ENCODE data around the gene HPCAL1.

HPCAL1 gene

DNA sequence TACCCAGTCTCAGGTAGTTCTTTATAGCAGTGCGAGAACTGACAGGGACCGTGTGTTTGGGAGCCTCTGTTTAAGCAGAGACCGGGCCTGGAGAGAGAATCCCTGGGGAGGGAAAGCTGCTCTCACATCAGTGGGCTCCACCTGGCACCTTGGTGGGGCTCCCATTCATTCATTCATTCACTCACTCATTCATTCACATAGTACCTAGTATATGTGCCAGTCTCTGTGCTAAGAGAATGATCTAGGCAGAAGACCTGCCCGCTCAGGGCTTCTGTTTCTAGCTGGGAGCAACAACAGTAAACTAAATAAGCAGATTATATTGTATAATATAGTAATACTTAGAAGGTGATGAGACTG, 17.8 kb downstream of the HPCAL1 start:
- POLR2A ChIA-PET (ENCODE audit: low non-redundant PET): no interaction called here
- no peak overlapping the region for H3K27ac ChIP-seq
- CTCF ChIA-PET: no interaction called here
- TF ChIP-seq, protein P1, sequence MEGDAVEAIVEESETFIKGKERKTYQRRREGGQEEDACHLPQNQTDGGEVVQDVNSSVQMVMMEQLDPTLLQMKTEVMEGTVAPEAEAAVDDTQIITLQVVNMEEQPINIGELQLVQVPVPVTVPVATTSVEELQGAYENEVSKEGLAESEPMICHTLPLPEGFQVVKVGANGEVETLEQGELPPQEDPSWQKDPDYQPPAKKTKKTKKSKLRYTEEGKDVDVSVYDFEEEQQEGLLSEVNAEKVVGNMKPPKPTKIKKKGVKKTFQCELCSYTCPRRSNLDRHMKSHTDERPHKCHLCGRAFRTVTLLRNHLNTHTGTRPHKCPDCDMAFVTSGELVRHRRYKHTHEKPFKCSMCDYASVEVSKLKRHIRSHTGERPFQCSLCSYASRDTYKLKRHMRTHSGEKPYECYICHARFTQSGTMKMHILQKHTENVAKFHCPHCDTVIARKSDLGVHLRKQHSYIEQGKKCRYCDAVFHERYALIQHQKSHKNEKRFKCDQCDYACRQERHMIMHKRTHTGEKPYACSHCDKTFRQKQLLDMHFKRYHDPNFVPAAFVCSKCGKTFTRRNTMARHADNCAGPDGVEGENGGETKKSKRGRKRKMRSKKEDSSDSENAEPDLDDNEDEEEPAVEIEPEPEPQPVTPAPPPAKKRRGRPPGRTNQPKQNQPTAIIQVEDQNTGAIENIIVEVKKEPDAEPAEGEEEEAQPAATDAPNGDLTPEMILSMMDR (conservative IDR thresholded peaks at IDR 0.05; ENCODE audit: low read depth): no peak
- DNase-seq (ENCODE audit: low spot score): no peak

DNA sequence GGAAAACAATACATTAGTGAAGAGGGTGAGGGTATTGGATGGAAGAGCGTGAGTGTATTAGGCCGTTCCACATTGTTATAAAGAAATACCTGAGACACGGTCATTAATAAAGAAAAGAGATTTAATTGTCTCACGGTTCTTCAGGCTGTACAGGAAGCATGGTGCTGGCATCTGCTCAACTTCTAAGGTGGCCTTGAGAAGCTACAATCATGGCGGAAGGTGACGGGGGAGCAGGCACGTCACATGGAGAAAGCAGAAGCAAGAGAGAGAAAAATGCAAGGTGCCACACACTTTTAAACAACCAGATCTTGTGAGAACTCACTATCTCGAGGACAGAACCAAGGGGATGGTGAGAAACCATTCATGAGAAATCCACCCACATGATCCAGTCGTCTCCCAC, 18.2 kb downstream of the HPCAL1 start:
- H3K27ac ChIP-seq: no peak overlapping the region
- no peak for DNase-seq (ENCODE audit: low spot score)
- TF ChIP-seq, protein P1 (conservative IDR thresholded peaks at IDR 0.05; ENCODE audit: low read depth): no peak
- ChIA-PET POLR2A (ENCODE audit: low non-redundant PET) (no interaction called here), CTCF (no interaction called here)

DNA sequence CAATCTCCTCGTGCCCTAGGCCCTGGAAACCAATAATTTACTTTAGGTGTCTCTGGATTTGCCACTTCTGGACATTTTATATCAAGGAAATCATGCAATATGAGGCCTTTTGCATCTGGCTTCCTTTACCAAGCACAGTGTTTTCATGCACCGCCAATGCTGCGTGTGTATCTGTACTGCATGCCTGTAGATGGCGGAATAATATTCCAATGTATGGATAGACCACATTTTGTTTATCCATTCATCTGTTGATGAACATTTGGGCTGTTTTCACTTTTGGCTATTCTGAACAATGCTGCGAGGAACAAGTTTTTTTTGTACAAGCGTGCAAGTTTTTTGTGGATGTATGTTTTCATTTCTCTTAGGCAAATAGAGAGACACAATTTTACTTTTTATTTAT, 18.9 kb downstream of the HPCAL1 start:
- TF ChIP-seq, protein P1 (conservative IDR thresholded peaks at IDR 0.05; ENCODE audit: low read depth): no peak
- ChIA-PET POLR2A (ENCODE audit: low non-redundant PET) (no interaction called here), CTCF (no interaction called here)
- no peak for DNase-seq (ENCODE audit: low spot score)
- no peak overlapping the region for H3K27ac ChIP-seq

DNA sequence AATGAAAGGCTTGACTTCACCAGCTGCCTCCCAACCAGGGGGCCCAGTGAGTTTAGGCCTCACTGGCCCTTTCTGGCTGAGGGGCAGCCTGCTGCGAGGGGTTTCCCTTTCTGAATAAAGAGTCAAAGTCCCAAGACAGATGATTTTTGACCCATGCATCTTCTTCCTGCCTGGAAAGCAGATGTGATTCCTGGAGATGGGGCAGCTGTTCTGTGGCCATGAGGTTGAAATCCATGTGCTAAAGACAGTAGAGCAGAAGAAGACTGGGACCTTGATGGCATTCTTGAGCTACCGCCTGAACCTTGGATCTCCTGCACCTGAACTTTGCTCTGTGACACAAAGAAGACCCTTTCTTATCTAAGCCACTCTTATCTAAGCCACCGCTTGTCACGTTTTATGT, 19.8 kb downstream of the HPCAL1 start:
- POLR2A ChIA-PET (ENCODE audit: low non-redundant PET): no interaction called here
- TF ChIP-seq, protein P1 (conservative IDR thresholded peaks at IDR 0.05; ENCODE audit: low read depth): no peak
- CTCF ChIA-PET: no interaction called here

DNA sequence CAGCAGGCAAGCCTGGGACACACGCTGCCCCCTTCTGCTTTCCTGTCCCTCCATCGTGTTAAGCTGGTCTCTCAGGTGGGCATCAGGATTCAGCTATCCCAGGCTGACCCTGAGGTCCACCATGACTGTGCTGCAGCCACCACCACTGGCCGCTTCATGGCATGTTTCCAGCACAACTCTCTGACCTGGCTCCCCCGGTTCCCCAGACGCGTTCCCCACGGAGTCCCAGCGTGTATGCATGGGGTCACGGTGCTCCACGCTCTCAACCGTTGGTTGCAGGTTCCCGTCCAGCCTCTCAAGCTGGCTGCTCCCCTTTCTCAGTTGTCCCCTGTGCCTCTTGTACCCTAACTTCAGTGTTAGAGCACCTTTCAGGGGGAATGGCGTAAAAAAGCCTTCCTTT, 20.3 kb downstream of the HPCAL1 start:
- TF ChIP-seq, protein P1 (conservative IDR thresholded peaks at IDR 0.05; ENCODE audit: low read depth): no peak
- CTCF ChIA-PET: interaction anchor here (1.1 to 1.3 kb wide), 2 partner anchors 19 to 112 kb away, joined by 3 read pairs; no protein-coding TSS in a partner anchor

More for the DNA sequence above, 19.8 kb downstream of the HPCAL1 start:
- no peak overlapping the region for H3K27ac ChIP-seq
- no peak for DNase-seq (ENCODE audit: low spot score)

DNA sequence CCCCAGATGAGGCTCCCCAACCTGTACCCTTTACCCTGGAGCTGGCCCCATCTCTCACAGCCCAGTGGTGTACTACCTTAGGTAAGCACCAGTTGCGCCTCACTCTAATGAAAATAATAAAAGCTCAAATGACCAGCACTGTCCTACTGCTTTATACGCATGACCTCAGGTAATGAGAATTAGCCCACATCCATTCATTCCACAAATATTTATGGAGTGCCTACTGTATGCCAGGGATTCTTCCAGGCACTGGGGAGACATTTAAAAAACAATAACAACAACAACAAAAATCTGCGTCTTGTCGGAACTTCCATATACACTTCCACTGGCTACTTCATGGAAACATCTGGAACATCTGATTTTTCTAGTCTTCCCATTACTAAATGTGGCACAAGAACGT, 20.8 kb downstream of the HPCAL1 start:
- CTCF ChIA-PET: interaction anchor here (0.6 to 1.3 kb wide), 3 partner anchors 13 to 112 kb away, joined by 3 to 5 read pairs (median 3); no protein-coding TSS in a partner anchor
- POLR2A ChIA-PET (ENCODE audit: low non-redundant PET): no interaction called here
- TF ChIP-seq, protein P1 (conservative IDR thresholded peaks at IDR 0.05; ENCODE audit: low read depth): no peak
- DNase-seq (ENCODE audit: low spot score): no peak
- H3K27ac ChIP-seq: no peak overlapping the region

More for the DNA sequence above, 20.3 kb downstream of the HPCAL1 start:
- no peak overlapping the region for H3K27ac ChIP-seq
- POLR2A ChIA-PET (ENCODE audit: low non-redundant PET): no interaction called here
- no peak for DNase-seq (ENCODE audit: low spot score)
